Smooth muscle cell (in vitro differentiated cells): ENCODE results near the gene CNNM2. TPM values are rescaled to one million over a fixed set of nuclear protein-coding genes. Genes with fewer than 3 reads are reported as not detected.
A peak's percentile ranks its signal among the peaks of the same experiment; 100 is the strongest.

ENCODE experiments used
- DNase-seq: peaks from one replicate; lab custom pipeline; 2025; ENCODE audit not compliant: unreplicated experiment; lab: John Stamatoyannopoulos, UW
- H2AFZ ChIP-seq: fragments of 200-600 bp; sonication (generic); 2 replicates; pipeline ENCODE4 v1.6.0; 2016; ENCODE audit warnings: antibody characterized with exemption, low read depth, mild to moderate bottlenecking
- H3F3A ChIP-seq: fragments of 200-600 bp; sonication (generic); 2 replicates; pipeline ENCODE4 v1.6.0; 2017; ENCODE audit warnings: antibody characterized with exemption, low read depth
- H3K27ac ChIP-seq: fragments of 200-600 bp; sonication (generic); 2 replicates; pipeline ENCODE4 v1.5.1; 2016; ENCODE audit warnings: low read depth, mild to moderate bottlenecking
- H3K27me3 ChIP-seq: fragments of 200-600 bp; sonication (generic); 2 replicates; pipeline ENCODE4 v1.6.1; 2016; ENCODE audit warnings: low read depth, mild to moderate bottlenecking
- H3K36me3 ChIP-seq: fragments of 200-600 bp; sonication (generic); 2 replicates; pipeline ENCODE4 v1.5.1; 2016; ENCODE audit warnings: low read depth
- H3K4me1 ChIP-seq: fragments of 200-600 bp; sonication (generic); 2 replicates; pipeline ENCODE4 v1.5.1; 2016; ENCODE audit warnings: low read depth
- H3K4me2 ChIP-seq: fragments of 200-600 bp; sonication (generic); 2 replicates; pipeline ENCODE4 v1.6.0; 2016; ENCODE audit warnings: mild to moderate bottlenecking
- H3K4me3 ChIP-seq: fragments of 200-600 bp; sonication (generic); 2 replicates; pipeline ENCODE4 v1.5.1; 2016; ENCODE audit warnings: mild to moderate bottlenecking
- H3K79me2 ChIP-seq: fragments of 200-600 bp; sonication (generic); 2 replicates; pipeline ENCODE4 v1.6.0; 2016; ENCODE audit warnings: low read depth, mild to moderate bottlenecking
- H3K9ac ChIP-seq: fragments of 200-600 bp; sonication (generic); 2 replicates; pipeline ENCODE4 v1.6.0; 2016; ENCODE audit warnings: low read depth
- H3K9me3 ChIP-seq: fragments of 200-600 bp; sonication (generic); replicated peaks from 2 replicates; pipeline ENCODE4 v1.5.1; 2016; ENCODE audit warnings: low read depth
- H4K20me1 ChIP-seq: fragments of 200-600 bp; sonication (generic); 2 replicates; pipeline ENCODE4 v1.6.0; 2016; ENCODE audit warnings: low read depth
- WGBS: methylation state at CpG from one replicate; pipeline ENCODE4 v1.1.7; 2016; ENCODE audit warnings: low lambda C conversion rate; 5-methylcytosine and 5-hydroxymethylcytosine counted together
- polyA plus RNA-seq: library from polyadenylated mRNA; unstranded; fragments of >200 nt; fragmentation: Nextera tagmentation; extraction: Ambion mirVana; gene quantifications from 2 replicates; pipeline ENCODE4 v1.2.1, GENCODE V29; 2016
- total RNA-seq: library from RNA; depleted of rRNA; stranded (reverse); fragments of >200 nt; gene quantifications from 2 replicates; pipeline ENCODE4 v1.2.3, GENCODE V29; 2014
- TF ChIP-seq, protein P1 (sequence below): fragments of 200-600 bp; sonication (generic); IDR thresholded peaks from 2 replicates; pipeline ENCODE4 v1.5.1; 2017; ENCODE audit warnings: borderline replicate concordance, mild to moderate bottlenecking, antibody characterized with exemption; ENCODE audit not compliant: insufficient read depth, poor library complexity, severe bottlenecking

The CNNM2 gene
- total and polyA plus RNA-seq, 2 experiments from 2014 or later, result 5.5 to 8.4 TPM

DNA sequence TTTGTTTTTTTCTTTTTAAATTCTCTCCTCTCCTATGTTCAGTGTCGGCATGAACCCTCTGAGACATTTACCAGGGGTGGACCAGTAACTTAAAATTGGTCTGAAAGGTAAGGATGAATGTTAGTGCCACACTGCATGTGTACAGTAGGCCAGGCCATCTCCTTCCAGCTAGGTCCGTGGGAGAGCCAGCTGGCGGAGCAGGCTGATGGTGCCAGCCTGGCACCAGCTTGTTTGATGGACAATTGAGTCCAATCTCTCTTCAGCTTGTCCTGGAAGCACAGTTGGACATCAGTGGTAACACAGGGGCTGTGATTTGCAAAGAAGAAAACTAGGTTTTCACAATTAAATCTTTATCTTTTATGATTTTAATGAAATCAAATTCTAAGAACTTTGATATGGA lies 136.5 kb downstream of the CNNM2 start:
- peaks cover 8% of the 10 kb centered on the region for H3F3A ChIP-seq
- H3K4me3 ChIP-seq, result no peak overlapping the region
- no peaks in the 10 kb centered on the region for H3K9me3 ChIP-seq
- H3K27ac ChIP-seq, result no peak overlapping the region
- H3K36me3 ChIP-seq, result no peaks in the 10 kb centered on the region
- H3K9ac ChIP-seq, result no peak overlapping the region
- no peak overlapping the region for H3K4me2 ChIP-seq
- WGBS, result 97% methylated on average over 3 of the region's 3 CpGs
- TF ChIP-seq, protein P1, sequence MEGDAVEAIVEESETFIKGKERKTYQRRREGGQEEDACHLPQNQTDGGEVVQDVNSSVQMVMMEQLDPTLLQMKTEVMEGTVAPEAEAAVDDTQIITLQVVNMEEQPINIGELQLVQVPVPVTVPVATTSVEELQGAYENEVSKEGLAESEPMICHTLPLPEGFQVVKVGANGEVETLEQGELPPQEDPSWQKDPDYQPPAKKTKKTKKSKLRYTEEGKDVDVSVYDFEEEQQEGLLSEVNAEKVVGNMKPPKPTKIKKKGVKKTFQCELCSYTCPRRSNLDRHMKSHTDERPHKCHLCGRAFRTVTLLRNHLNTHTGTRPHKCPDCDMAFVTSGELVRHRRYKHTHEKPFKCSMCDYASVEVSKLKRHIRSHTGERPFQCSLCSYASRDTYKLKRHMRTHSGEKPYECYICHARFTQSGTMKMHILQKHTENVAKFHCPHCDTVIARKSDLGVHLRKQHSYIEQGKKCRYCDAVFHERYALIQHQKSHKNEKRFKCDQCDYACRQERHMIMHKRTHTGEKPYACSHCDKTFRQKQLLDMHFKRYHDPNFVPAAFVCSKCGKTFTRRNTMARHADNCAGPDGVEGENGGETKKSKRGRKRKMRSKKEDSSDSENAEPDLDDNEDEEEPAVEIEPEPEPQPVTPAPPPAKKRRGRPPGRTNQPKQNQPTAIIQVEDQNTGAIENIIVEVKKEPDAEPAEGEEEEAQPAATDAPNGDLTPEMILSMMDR, result no peak
- H4K20me1 ChIP-seq, result no peaks in the 10 kb centered on the region
- H3K4me1 ChIP-seq, result no peaks in the 10 kb centered on the region
- no peaks in the 10 kb centered on the region for H3K27me3 ChIP-seq
- no peak for DNase-seq
- no peak overlapping the region for H2AFZ ChIP-seq
- no peaks in the 10 kb centered on the region for H3K79me2 ChIP-seq

DNA sequence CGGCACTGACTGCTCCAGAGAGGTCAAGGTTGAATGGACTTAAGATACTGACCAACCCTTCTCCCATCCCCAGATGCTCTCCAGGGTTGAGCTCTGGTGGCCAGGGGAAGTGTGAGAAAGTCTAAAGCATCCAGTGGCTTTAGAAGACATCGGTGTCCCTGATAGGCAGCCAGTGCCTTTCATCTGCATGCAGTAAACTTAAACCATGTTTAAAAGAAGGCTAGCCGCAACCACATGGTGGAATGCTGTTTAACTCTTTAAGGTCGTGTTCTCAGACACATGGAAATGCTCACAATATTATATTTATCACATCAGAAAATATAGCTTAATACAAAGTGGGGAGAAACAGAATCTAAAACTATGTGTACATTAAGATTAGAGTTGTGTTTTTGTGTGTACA lies 137.0 kb downstream of the CNNM2 start:
- 23% methylated on average over 4 of the region's 4 CpGs for WGBS
- H4K20me1 ChIP-seq, result no peaks in the 10 kb centered on the region
- TF ChIP-seq, protein P1, result no peak
- no peaks in the 10 kb centered on the region for H3K79me2 ChIP-seq
- no peaks in the 10 kb centered on the region for H3K4me1 ChIP-seq
- no peaks in the 10 kb centered on the region for H3K27me3 ChIP-seq
- no peak for DNase-seq
- no peak overlapping the region for H3K4me3 ChIP-seq
- H3F3A ChIP-seq, result peaks cover 8% of the 10 kb centered on the region
- no peaks in the 10 kb centered on the region for H3K36me3 ChIP-seq
- H3K9me3 ChIP-seq, result no peaks in the 10 kb centered on the region
- no peak overlapping the region for H2AFZ ChIP-seq
- peak overlapping the region; percentile 26 for H3K27ac ChIP-seq
- no peak overlapping the region for H3K9ac ChIP-seq
- peak overlapping the region; percentile 15 for H3K4me2 ChIP-seq

DNA sequence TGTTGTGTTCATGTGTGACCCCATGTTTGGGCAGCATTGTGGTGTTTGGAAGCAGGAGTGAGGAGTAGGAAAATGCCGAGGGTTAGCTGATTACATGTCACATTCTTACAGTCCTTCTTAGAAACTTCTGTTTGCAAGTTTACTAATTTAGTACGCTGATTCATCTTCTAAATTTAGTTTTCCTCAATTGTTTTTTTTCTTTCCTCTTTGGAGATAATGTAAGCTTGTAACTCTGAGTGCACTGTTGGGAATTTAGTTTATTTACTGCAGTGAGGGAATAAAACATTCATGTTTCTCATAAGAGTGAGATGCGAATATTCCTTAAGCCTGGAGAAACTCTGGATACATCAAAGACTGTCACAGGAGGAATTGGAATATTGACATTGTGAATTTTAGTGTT lies 139.9 kb downstream of the CNNM2 start:
- TF ChIP-seq, protein P1, result no peak
- peaks cover 8% of the 10 kb centered on the region for H3F3A ChIP-seq
- no peak overlapping the region for H2AFZ ChIP-seq
- H3K27ac ChIP-seq, result no peak overlapping the region
- H3K4me3 ChIP-seq, result no peak overlapping the region
- H3K36me3 ChIP-seq, result no peaks in the 10 kb centered on the region
- H3K27me3 ChIP-seq, result no peaks in the 10 kb centered on the region
- H3K4me2 ChIP-seq, result no peak overlapping the region
- no peak overlapping the region for H3K9ac ChIP-seq
- 61% methylated on average over 3 of the region's 3 CpGs for WGBS
- H3K4me1 ChIP-seq, result no peaks in the 10 kb centered on the region
- no peak for DNase-seq
- no peaks in the 10 kb centered on the region for H4K20me1 ChIP-seq
- H3K9me3 ChIP-seq, result no peaks in the 10 kb centered on the region
- H3K79me2 ChIP-seq, result no peaks in the 10 kb centered on the region

GRCh38 chr10:103060575-103060974 lies 142.5 kb downstream of the CNNM2 start:
- no peaks in the 10 kb centered on the region for H3K4me1 ChIP-seq
- WGBS, result 89% methylated on average over 2 of the region's 2 CpGs
- no peak for DNase-seq

More at GRCh38 chr10:103060575-103060974, 142.5 kb downstream of the CNNM2 start:
- Histone ChIP-seq H3K36me3 (no peaks in the 10 kb centered on the region), H3F3A (no peaks in the 10 kb centered on the region), H3K27me3 (no peaks in the 10 kb centered on the region), H4K20me1 (no peaks in the 10 kb centered on the region), H3K4me3 (no peak overlapping the region), H3K79me2 (no peaks in the 10 kb centered on the region), H3K27ac (no peak overlapping the region), H3K9ac (no peak overlapping the region), H2AFZ (no peak overlapping the region), H3K4me2 (no peak overlapping the region), H3K9me3 (no peaks in the 10 kb centered on the region)
- TF ChIP-seq, protein P1, result no peak
